Measurements from ENCODE around the gene SNRNP25. TPM values are rescaled to one million over a fixed set of nuclear protein-coding genes. Genes with fewer than 3 reads are reported as not detected.
A peak's percentile ranks its signal among the peaks of the same experiment; 100 is the strongest.

The SNRNP25 gene
- total and polyA plus RNA-seq, 9 of the 15 experiments (the other 6 are each of a cell fraction or from before 2014, with no cell fraction given), result 59.0 to 176 (median 108) TPM

- TF ChIP-seq ZBTB7A (IDR thresholded peaks at IDR 0.05; ENCODE audit: borderline replicate concordance, control insufficient read depth, low read depth, low read length), result peak; percentile 77; the same call in 1 of the 2 replicates
Observed at GRCh38 chr16:71540-72401, 18.1 kb downstream of the SNRNP25 start (continued).

GRCh38 chr16:72561-73548 is 19.2 kb downstream of the SNRNP25 start, which contains the start of gene RHBDF1:
RHBDF1 (minus strand) TSS chr16:72631; CDS start chr16:65015, 7,616 bp downstream.
- H3K79me2 ChIP-seq (ENCODE audit: control insufficient read depth, insufficient read depth, low read length), result peaks cover 10% of the 10 kb centered on the region; the same call in 2 of the 3 replicates
- DNase-seq (ENCODE audit: extremely low read depth in 1 of 4, low spot score in 3 of 4), result peak; percentile 73 to 90 (median 87)
- in situ Hi-C loops (cut with MboI), result no loop called here
- H3K4me1 ChIP-seq (replicated peaks in 1 of 2; ENCODE audit: control insufficient read depth in 2 of 2, insufficient read depth in 2 of 2, low read length in 2 of 2), result peaks cover 32 to 74% of the 10 kb centered on the region in 2 experiments
- ChIA-PET CTCF (ENCODE audit: low intra/inter-chr PET ratio) (interaction anchor here (0.6 kb wide), 1 partner anchor 228 kb away, joined by 3 read pairs; no protein-coding TSS in a partner anchor), POLR2A (interaction anchor here (0.5 to 4.4 kb wide), 4 partner anchors 12 to 278 kb away, joined by 3 to 18 read pairs (median 6); partner anchors contain the start of genes POLR3K and SNRNP25)
- no peaks in the 10 kb centered on the region; the same call in 1 of the 2 replicates for H3K9me3 ChIP-seq (replicated peaks; ENCODE audit: control insufficient read depth, insufficient read depth, low read depth, low read length)
- BruUV-seq (replicated peaks), result no TSS peak
- WGBS (ENCODE audit: insufficient coverage, low coverage, missing lambda C conversion rate), result 36% methylated on average over 24 of the region's 62 CpGs
- intact Hi-C loops (cut with micrococcal nuclease), result no loop called here
- peak; percentile 75 for ATAC-seq
- H3K27ac ChIP-seq (ENCODE audit: extremely low read depth, low read depth, low read length), result no peak within 1 kb of the TSS
- H4K20me1 ChIP-seq (replicated peaks; ENCODE audit: control insufficient read depth, insufficient read depth, low read length), result peaks cover 13% of the 10 kb centered on the region
- peak within 1 kb of the TSS; percentile 76 for H3K4me2 ChIP-seq (ENCODE audit: insufficient read depth, low read length)
- peak; percentile 74 for FAIRE-seq
- peaks cover 5% of the 10 kb centered on the region for H3K9me1 ChIP-seq (ENCODE audit: control insufficient read depth, insufficient read depth, low read length)
- H3K36me3 ChIP-seq (ENCODE audit: control insufficient read depth, insufficient read depth, low read length), result no peaks in the 10 kb centered on the region
- H3K27me3 ChIP-seq (ENCODE audit: control insufficient read depth in 2 of 2, insufficient read depth in 2 of 2, low read length in 2 of 2), result no peaks in the 10 kb centered on the region
- H2AFZ ChIP-seq (ENCODE audit: low read depth, low read length), result peak within 1 kb of the TSS; percentile 47
- H3K4me3 ChIP-seq, result peak within 1 kb of the TSS; percentile 52
- H3K9ac ChIP-seq (ENCODE audit: insufficient read depth in 1 of 2, low read depth in 2 of 2, low read length in 2 of 2), result peak within 1 kb of the TSS; percentile 43 to 91
- TF ChIP-seq L3MBTL2 (IDR thresholded peaks at IDR 0.05) (0 out of 2 replicates have a peak, but pooled peaks have one; percentile 16), GATAD2A (IDR thresholded peaks at IDR 0.05) (0 out of 2 replicates have a peak, but pooled peaks have one; percentile 31), GATA2 (CRISPR knock-in tag; IDR thresholded peaks at IDR 0.05) (no peak), RFX1 (IDR thresholded peaks at IDR 0.05) (no peak), PCBP1 (IDR thresholded peaks at IDR 0.05; ENCODE audit: low read depth, low read length, poor library complexity, severe bottlenecking) (peak; percentile 91), PRMT5 (CRISPR knock-in tag; IDR thresholded peaks at IDR 0.05) (no peak), E4F1 (CRISPR knock-in tag; IDR thresholded peaks at IDR 0.05; ENCODE audit: borderline replicate concordance) (no peak), SMARCB1 (IDR thresholded peaks at IDR 0.05; ENCODE audit: insufficient read length, low read depth) (no peak), FOSL1 (tag; conservative IDR thresholded peaks at IDR 0.05) (peak; percentile 98), ZNF121 (CRISPR knock-in tag; conservative IDR thresholded peaks at IDR 0.05) (no peak), JUNB (CRISPR knock-in tag; conservative IDR thresholded peaks at IDR 0.05) (peak; percentile 76), GATAD2B (IDR thresholded peaks at IDR 0.05; ENCODE audit: borderline replicate concordance) (peak; percentile 77; the same call in 1 of the 2 replicates), MTA3 (IDR thresholded peaks at IDR 0.05; ENCODE audit: borderline replicate concordance) (peak; percentile 75), FOXP1 (CRISPR knock-in tag; IDR thresholded peaks at IDR 0.05) (0 out of 2 replicates have a peak, but pooled peaks have one; percentile 41)
